HEK293 (cell line): Measurements from ENCODE around the gene KRTAP20-4.

Experiments used
- CTCF ChIP-seq: fragments of 450-650 bp; formaldehyde crosslinking; IDR thresholded peaks from 2 replicates; pipeline ENCODE4 v1.5.1; 2016; ENCODE audit warnings: missing biosample characterization, missing genetic modification characterization
- HOXD13 ChIP-seq: sonication (generic); formaldehyde crosslinking; IDR thresholded peaks from 2 replicates; pipeline ENCODE4 v1.8.0; 2022; ENCODE audit warnings: missing genetic modification reagents, borderline replicate concordance
- MZF1 ChIP-seq: fragments of 450-650 bp; formaldehyde crosslinking; IDR thresholded peaks from 2 replicates; pipeline ENCODE4 v1.5.1; 2017; ENCODE audit warnings: missing biosample characterization, missing genetic modification characterization, borderline replicate concordance
- ZBTB26 ChIP-seq: fragments of 450-650 bp; formaldehyde crosslinking; optimal IDR thresholded peaks from 2 replicates; pipeline ENCODE3; 2016; ENCODE audit warnings: missing biosample characterization, mild to moderate bottlenecking, missing genetic modification characterization
- ZNF16 ChIP-seq: fragments of 450-650 bp; formaldehyde crosslinking; IDR thresholded peaks from 2 replicates; pipeline ENCODE4 v1.5.1; 2016; ENCODE audit warnings: low read depth, missing biosample characterization, missing genetic modification characterization
- ZNF530 ChIP-seq: fragments of 450-650 bp; formaldehyde crosslinking; IDR thresholded peaks from 2 replicates; pipeline ENCODE4 v1.5.1; 2016; ENCODE audit warnings: low read depth, missing biosample characterization, missing genetic modification characterization
- ZNF747 ChIP-seq: fragments of 450-650 bp; formaldehyde crosslinking; IDR thresholded peaks from 2 replicates; pipeline ENCODE4 v1.5.1; 2016; ENCODE audit warnings: missing biosample characterization, missing genetic modification characterization

DNA sequence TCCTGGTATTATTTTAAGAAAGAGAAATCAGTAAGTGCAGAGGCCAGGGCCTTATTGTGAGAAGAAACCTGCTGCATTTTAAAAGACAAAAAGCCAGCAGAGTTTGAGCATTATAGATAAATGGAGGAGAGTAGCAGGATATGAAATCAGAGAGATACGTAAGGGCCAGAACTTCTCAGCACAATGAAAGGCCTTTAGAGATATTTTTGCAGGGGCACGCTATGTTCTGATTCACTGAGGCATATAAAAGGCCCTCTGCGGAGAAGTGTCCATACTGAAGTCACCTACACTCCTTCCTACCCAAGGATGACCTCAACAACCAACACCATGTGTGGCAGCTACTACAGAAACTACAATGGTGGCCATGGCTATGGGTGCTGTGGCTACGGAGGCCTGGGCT is 28.3 kb upstream of the KRTAP20-4 start, which contains the start of gene KRTAP6-3:
- TF ChIP-seq ZNF747 (tag by site-specific recombination): no peak
- TF ChIP-seq ZBTB26 (tag by site-specific recombination): no peak
- TF ChIP-seq MZF1 (tag by site-specific recombination): no peak
- no peak for TF ChIP-seq ZNF530
- TF ChIP-seq CTCF (tag by site-specific recombination): no peak
- no peak for TF ChIP-seq ZNF16 (tag by site-specific recombination)
- TF ChIP-seq HOXD13 (CRISPR knock-in tag): no peak
